SKM-1 (cell line): ENCODE results near the gene NDUFA8.
"Not testable (repeated sequence)": the region's sequence is repeated elsewhere in the genome, so short reads cannot be mapped to it uniquely, and the experiment has no call there.

Experiments
- DNase-seq: peaks from one replicate; lab custom pipeline; 2025; ENCODE audit not compliant: unreplicated experiment; lab: John Stamatoyannopoulos, UW

The NDUFA8 gene

GRCh38 chr9:122122468-122122867 lies 37.1 kb downstream of the NDUFA8 start:
- no peak for DNase-seq

GRCh38 chr9:122121931-122122330 lies 37.6 kb downstream of the NDUFA8 start:
- no peak for DNase-seq

GRCh38 chr9:122121391-122121790 lies 38.2 kb downstream of the NDUFA8 start:
- no peak for DNase-seq

- no peak for DNase-seq
Observed at GRCh38 chr9:122120316-122121071, 39.1 kb downstream of the NDUFA8 start.

GRCh38 chr9:122119721-122120120 lies 39.9 kb downstream of the NDUFA8 start:
- no peak for DNase-seq

GRCh38 chr9:122119166-122119521 lies 40.4 kb downstream of the NDUFA8 start:
- no peak for DNase-seq

- DNase-seq = no peak
Observed at GRCh38 chr9:122118343-122119165, 41.0 kb downstream of the NDUFA8 start.

- not testable (repeated sequence) for DNase-seq
Observed at GRCh38 chr9:122117241-122117640, 42.3 kb downstream of the NDUFA8 start.

- DNase-seq = no peak
Observed at GRCh38 chr9:122116448-122117173, 43.0 kb downstream of the NDUFA8 start.

GRCh38 chr9:122116040-122116439 lies 43.5 kb downstream of the NDUFA8 start:
- no peak for DNase-seq

- DNase-seq = no peak
Observed at GRCh38 chr9:122115176-122116035, 44.2 kb downstream of the NDUFA8 start.

GRCh38 chr9:122113574-122113973 lies 46.0 kb downstream of the NDUFA8 start:
- DNase-seq = no peak

- DNase-seq = no peak
Observed at GRCh38 chr9:122112238-122112637, 47.3 kb downstream of the NDUFA8 start.

GRCh38 chr9:122111413-122112085 lies 48.0 kb downstream of the NDUFA8 start:
- DNase-seq = no peak

- no peak for DNase-seq
Observed at GRCh38 chr9:122110100-122110833, 49.3 kb downstream of the NDUFA8 start.

GRCh38 chr9:122109035-122109813 lies 50.4 kb downstream of the NDUFA8 start:
- no peak for DNase-seq

- DNase-seq = no peak
Observed at GRCh38 chr9:122107291-122107805, 52.2 kb downstream of the NDUFA8 start.

- DNase-seq = no peak
Observed at GRCh38 chr9:122106576-122106975, 53.0 kb downstream of the NDUFA8 start.

- no peak for DNase-seq
Observed at GRCh38 chr9:122103985-122104384, 55.6 kb downstream of the NDUFA8 start.
